Measurements from ENCODE around the gene PKNOX2.

The PKNOX2 gene

DNA sequence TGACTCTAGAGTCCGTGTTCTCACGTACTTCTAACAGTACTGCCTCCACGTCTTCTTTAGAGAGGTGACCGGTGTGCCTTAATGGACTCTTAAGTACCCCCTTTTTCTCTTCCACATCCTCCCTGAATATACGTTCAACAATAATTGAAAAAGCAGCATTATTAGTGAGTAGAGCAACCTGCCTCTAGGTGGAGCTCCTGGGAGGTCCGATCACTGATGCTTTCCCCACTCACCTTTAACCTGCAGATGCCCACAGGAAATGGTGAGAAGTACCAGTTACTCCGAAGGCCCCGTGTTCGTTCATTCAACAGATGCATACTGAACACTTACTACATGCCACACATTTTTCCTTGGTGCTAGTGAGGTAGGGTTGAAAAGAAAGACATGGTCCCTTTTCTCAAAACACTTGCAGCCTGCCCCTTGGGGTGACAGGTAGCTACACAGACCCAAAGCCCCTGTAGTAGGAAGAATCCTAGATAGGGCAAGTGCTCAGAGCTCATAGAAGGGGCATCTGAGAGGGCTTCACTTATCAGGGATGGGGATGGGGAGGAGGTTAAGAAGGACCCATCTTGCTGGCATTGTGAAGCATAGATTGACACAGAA lies 258.8 kb downstream of the PKNOX2 start:
- in situ Hi-C loops (cut with HindIII; ENCODE audit: low sequenced_read_pairs) = loop anchor here (5.0 to 25.0 kb wide), 2 partner anchors 66 to 461 kb away; partner anchors contain the start of gene CCDC15

DNA sequence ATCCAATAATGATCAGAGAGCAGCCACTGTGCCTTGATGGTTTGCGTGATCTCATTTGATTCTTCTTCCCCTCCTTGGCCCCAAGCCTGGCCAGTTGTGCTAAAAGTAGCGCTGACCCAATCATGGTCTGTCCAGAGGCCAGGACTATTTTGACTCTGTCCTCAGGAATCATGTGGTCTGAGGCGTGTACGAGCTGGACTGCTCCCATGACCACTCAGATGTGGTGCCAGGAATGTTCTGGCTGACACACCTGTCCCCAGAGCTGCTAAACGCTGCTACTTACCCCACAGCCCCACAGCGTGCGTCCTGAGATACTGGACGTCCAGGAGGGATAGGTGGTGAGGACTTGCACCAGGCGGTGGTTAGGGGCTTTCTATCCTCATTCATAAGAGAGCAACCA lies 261.1 kb downstream of the PKNOX2 start:
- in situ Hi-C loops (cut with HindIII; ENCODE audit: low sequenced_read_pairs) = no loop called here

DNA sequence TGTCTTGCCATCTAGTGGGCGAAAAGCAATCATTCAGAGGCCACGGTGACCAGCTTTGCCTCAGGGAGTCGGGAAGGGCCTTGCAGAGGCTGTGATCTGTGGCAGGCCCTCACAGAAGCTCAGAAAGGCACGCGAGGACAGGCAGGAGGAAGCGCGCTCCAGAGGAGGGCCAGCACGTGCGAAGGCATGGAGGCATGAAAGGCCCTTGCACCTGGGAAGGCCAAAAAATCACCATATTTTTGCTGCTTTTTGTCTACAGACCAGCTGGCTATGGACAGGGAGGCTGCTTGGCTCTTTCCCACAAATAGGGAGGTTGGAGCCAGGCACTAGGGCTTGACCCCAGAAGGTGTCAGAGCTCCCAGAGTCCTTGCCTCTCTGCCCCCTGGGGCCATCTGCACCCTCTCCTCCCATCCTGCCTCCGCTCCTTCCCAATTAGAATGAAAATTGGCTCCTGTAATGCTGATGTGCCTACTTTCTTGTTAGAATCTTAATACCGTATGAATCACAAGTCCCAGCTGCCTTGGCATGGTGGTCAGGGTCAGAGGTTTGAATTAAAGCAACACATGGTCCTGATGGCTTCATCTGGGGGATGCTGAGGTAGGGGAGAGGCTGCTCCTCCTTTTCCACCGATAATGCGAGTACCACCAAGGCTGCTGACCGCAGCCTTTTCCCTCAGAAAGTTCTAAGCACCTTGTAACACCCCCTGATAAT lies 262.4 kb downstream of the PKNOX2 start:
- in situ Hi-C loops (cut with HindIII; ENCODE audit: low sequenced_read_pairs) = no loop called here

DNA sequence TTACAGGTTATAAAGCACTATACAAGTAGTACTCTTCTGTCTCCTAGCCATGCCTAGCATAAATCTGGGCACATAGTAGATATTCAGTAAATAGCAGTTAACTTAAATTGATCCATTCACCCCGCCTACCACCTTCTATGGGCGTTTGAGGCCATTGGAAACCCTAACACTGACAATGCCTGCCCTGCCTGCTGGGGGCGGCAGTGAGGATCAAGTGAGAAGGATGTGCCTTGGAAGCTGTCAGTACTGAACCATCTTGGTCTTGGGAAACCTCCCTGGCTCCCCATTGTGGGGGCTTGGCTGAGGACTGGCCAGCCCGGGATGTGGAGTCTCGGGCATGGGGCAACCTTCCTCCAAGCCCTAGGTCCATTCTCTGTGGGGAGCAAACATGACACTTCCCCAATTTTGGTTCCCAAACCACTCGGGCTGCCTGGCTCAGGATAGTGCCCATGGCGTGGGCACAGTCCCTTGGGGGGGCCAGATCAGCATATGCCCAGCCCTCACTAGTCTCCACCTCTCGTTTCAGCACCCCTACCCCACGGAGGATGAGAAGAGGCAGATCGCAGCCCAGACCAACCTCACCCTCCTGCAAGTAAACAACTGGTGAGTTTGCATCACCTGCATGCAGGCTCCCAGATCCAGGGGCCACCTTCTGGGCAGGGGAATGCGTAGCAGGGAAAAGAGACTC lies 264.1 kb downstream of the PKNOX2 start:
- in situ Hi-C loops (cut with HindIII; ENCODE audit: low sequenced_read_pairs) = no loop called here

DNA sequence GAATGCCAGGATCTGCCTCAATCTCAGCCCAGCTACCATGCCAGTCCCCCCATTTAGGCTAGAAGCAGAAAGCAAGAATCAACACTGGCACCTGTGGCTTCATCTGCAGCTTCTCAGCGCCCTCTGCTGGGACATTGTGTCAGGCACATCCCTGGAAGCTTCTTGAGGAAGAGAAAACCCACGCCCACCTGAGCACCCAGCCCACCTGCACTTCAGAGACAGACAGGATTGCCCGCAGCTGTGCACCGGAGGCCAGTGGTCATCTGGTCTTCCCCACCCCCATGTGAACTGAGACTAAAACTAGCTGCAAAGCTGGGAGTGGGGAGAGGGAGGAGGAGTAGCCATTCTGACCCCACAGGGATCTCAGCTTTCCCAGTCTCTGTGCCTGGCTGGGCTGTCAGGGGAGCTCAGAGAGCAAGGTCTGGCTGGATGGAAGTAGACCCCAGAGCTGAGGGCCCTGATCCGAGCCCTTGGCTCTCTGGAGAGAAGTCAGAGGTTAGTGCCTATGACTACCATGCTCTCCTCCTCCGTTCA lies 264.7 kb downstream of the PKNOX2 start:
- in situ Hi-C loops (cut with HindIII; ENCODE audit: low sequenced_read_pairs) = no loop called here

DNA sequence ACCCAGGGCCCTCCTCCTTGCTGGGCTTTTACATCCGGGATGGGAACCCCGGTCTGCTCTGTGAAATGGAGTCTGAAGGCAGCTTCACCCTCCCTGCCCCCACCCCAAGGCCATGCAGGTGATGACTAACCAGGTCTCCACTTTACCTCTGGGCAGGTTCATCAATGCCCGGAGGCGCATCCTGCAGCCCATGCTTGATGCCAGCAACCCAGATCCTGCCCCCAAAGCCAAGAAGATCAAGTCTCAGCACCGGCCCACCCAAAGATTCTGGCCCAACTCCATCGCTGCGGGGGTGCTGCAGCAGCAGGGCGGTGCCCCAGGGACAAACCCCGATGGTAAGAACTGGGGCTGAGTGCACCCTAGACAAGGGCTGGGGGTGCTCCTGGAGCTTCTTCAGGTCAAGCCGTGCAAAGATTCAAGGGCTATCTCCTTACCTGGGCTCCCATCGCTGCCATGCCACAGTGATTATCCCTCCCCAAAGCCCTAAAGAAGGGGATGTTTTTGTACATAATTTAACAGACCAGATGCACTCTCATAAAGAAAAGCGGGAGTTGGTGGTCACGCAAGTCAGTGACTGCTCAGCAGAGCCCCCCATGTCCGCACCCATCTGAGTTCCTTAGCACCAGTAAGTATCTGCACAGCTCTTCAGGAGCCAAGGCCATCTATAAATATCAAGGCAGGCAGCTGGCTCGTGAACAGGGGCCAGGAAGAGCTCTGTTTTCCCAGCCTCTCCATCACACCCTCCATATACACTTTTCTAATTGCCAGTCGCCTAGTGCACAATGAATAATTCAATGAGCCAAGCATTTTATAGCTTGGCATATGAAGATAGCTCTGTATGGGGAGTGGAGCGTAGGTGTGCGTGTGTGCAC lies 265.5 kb downstream of the PKNOX2 start:
- in situ Hi-C loops (cut with HindIII; ENCODE audit: low sequenced_read_pairs) = no loop called here

DNA sequence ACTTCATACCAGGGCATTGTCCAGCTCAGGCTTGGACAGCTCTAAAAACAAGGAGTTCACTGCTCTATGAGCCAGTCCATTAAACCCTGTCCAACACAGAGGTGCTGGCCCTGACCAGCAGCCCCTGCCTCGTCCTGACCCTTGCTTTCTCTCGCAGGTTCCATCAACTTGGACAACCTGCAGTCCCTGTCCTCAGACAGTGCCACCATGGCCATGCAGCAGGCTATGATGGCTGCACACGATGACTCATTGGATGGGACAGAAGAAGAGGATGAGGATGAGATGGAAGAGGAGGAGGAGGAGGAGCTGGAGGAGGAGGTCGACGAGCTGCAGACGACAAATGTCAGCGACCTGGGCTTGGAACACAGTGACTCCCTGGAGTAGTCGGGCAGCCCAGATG lies 266.5 kb downstream of the PKNOX2 start:
- in situ Hi-C loops (cut with HindIII; ENCODE audit: low sequenced_read_pairs) = no loop called here

DNA sequence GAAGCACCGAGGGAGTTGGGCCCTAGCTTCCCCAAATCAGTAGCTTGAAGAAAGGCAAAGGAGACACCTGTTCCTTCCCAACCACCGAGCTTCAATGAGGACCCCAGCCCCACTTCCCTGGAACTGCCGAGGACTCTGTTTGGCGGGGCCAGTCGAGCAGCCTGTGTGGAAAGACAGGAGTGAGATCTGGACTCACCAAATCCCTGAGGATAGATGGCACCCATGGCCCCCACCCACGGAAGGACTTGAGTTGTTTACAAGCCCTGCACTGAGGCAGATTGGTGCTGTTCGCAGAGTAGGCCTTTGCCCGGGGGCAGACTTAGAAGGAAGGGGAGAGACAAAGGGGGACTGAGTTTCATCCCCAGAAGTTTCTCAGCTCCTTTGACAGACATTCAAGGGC lies 266.9 kb downstream of the PKNOX2 start:
- in situ Hi-C loops (cut with HindIII; ENCODE audit: low sequenced_read_pairs) = no loop called here

DNA sequence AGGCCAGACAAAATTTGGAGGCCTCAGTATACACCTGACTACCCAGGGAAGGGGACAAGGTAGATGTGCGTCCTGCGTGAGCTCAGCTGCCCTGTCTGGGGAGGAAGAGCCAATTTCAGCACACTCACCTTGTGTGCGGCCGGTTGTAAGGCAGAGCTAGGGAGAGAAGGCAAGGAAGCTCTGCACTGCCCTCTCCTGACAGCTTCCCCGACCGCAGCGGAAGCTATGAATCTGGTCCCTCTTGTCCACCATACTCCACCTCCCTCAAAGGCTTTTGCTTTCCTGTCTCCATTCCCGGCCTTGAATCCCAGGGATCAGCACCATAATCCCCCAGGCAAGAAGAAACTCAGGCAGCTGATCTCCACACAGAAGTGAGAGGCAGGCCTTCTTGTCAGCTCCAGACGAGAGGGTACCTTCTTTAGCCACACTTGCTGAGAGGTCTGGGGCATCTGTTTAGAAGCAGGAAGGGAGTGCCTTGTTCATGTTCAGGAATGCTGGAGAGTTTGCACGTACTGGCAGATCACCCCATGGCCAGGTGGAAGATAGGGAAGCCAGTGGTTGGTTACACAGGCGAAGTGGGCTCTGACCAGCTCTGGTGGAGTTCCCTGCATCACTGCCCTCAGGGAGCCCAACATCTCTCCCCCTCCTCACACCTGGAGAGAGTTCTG lies 269.0 kb downstream of the PKNOX2 start:
- in situ Hi-C loops (cut with HindIII; ENCODE audit: low sequenced_read_pairs) = no loop called here

DNA sequence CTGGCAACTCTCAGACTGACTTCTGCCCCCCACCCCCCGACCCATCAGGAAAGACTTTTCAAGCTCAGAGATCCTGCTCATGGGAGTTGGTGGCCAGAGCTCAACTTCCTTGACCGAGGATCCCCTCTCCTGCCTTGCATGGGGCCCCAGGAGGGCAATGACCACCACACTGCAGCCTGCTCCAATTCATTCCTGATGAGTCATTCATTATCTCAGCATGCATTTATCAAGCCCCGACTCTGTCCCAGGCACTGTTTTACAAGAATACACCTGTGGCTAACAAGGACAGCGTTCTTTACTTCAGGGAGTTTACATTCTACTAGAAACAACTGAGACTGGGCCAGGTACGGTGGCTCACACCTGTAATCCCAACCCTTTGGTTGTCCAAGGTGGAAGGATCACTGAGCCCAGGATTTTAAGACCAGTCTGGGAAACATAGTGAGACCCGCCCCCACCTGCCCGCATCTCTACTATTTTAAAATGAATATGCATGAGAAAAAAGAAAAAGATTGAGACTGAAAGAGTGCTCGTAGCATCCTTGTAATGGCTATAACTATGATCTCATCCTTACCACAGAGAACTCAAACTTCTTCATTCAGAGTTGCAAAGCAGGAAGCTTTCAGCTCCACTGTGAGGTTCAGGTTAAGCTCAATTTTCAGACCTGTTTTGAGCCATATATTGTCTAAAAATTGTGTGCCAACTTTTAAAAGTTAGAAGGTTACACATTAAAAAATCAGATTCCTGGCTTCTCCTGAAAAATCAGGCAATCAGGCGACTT lies 271.1 kb downstream of the PKNOX2 start:
- in situ Hi-C loops (cut with HindIII; ENCODE audit: low sequenced_read_pairs) = loop anchor here (5.0 kb wide), 2 partner anchors 43 to 52 kb away; no protein-coding TSS in a partner anchor

DNA sequence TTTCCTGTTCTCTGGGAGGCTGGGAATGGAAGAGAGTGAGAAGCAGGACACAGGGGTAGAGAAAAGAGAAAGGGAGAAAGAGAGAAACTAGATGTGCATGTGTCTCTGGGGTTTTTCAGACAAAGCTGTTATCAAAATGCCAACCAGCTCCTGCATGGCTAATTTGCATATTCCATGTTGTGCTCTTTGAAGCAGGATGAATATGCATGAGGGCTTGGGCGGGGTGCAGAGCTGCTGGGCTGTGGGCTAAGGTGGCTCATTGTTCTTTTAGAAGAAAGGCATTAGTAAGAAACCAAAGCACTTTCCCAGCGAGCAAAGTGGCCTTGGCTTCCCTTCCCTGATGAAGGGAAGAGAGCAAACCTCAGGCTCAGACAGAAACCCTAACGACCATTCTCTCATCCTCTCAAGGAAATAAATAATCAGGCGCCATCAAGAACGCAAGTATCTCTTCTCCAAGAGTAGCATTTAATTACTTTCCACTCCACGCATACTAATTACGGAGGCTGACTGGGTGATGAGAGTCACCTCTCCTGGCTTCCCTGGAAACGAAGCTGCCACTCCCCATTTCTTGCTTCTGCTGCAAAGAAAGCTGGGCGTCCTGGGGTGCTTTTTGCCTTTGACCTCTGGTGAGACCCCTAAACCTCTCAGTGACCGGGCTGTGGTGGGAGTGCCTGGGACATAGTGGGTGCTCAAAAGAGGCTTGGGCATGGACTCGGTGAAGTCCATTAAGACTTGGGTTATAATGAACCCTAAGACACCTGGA lies 277.3 kb downstream of the PKNOX2 start:
- in situ Hi-C loops (cut with HindIII; ENCODE audit: low sequenced_read_pairs) = no loop called here

DNA sequence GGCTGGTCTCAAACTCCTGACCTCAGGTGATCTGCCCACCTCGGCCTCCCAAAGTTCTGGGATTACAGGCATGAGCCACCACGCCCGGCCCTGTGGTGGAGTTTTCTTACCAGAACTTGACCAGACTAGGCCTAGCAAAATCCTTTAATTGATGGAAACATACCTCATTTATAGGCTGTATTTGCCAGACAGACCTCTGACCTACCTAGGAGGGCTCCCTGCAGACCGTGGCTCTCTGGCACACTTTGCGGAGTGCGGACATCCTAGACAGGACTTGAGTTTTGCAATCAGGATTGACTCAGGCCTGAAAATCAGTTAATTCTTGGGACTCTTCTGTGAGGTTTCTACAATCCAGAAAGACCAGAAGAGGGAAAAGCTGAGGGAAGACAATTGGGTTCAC lies 278.4 kb downstream of the PKNOX2 start:
- in situ Hi-C loops (cut with HindIII; ENCODE audit: low sequenced_read_pairs) = no loop called here

DNA sequence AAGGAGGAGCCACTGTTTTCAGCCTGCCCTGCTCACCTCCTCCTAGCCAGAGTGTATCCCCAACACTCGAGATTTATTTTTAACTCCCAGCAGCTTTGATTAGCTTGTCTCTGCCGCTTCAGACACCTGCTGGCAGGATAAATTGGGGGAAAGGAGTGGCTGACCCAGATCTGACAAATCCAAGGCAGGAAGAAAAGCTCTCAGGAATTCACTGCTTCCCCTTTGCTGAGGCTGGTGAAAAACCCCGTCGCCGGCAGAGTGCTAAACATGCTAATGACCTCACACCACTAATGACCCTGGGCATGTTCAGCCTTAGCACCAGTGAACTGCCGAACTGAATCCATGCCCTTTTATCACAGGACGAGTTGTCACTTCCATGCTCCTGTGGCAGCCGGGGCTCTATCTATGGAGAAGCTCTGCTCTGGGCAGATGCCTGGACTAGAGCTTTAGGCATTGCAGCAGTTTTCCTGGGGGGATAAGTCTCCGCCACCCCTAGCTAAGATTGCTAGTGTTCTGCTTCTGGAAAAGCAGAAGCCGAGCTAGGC lies 279.3 kb downstream of the PKNOX2 start:
- in situ Hi-C loops (cut with HindIII; ENCODE audit: low sequenced_read_pairs) = no loop called here

DNA sequence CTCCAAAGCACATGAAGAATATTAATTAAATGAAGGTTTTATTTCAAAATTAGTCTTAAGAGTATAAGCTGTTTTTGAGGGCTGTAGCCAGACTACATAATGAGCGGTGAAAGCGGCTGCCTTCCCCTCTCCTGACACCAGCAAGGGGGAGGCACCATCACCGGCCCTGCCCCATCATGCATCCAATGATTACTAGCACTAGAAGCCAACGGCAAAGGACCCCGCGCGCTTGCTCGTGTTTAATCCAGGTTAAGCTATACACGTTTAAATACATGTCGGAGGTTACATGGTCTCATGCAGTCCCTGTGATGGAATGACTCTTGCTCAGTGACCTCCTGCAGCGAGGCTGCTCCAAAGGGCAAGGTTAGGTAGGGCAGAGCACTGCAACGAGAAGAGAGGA lies 281.2 kb downstream of the PKNOX2 start:
- in situ Hi-C loops (cut with HindIII; ENCODE audit: low sequenced_read_pairs) = no loop called here

DNA sequence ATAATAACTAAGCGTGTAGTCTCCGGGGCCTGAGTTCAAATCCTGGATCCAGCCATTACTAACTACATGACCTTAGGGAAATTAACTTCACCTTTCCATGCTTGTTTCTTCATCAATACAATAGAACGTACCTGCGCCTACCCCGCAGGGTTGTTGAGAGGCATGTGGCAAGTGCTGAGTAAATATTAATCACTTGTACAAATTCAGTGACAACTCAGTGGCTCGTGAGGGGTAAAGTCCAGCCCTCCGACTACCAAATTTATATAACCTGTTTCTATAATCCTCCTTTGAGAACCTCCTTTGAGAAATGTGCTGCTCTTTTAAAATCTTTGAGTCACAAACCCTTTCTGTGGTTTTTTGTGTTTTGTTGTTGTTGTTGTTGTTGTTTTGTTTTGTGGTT lies 281.7 kb downstream of the PKNOX2 start:
- in situ Hi-C loops (cut with HindIII; ENCODE audit: low sequenced_read_pairs) = no loop called here

DNA sequence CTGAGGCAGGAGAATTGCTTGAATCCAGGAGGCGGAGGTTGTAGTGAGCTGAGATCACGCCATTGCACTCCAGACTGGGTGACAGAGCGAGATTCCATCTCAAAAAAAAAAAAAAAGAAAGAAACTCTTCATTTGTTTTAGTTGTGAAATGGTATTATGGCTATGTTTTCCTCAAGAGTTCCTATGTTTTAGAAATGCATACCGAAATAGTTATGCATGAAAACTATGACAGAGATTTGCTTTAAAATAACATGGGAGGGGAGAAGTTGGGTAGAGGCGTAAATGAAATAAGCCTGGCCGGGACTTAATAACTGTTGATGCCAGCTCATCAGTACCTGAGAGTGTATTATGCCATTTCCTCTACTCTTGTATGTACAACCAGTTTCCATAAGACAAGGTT lies 283.2 kb downstream of the PKNOX2 start:
- in situ Hi-C loops (cut with HindIII; ENCODE audit: low sequenced_read_pairs) = no loop called here

DNA sequence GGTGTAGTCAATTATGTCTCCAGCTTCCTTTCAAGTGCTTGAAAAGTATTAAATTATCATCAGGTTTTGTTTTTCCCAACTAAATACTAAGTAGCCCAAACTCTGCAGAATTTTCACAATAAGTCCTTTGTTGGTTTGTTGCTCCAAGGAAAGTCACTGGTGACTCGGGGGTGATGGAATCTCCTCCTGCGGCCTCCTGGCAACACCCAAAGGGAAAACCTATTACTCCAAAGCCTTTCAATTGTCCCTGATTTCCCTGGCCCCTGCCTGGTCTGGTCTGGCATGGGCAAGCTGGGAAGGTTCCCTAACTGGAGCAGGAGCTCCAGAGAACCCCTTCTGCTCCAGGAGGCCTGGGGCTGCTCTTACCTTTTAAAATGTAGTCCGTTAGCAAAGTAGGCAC lies 283.6 kb downstream of the PKNOX2 start:
- in situ Hi-C loops (cut with HindIII; ENCODE audit: low sequenced_read_pairs) = no loop called here

DNA sequence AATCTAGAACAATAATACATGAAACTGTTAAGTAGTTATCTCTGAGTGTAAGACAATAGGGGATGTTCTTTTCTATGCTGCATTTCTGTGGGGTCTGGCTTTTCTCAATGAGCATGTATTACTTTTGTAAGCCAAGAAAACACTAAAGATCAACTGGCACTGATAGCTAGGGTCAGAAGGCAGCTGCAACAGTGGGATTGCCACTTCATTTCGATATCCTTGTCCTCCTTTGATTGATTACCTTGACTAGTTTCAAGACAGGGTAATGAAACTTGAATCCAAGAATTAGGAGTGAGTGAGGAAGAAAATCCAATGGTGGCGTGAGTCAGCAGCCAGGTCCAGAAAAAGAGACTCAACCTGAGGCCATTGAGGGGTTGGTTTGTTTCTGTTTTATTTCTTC lies 285.0 kb downstream of the PKNOX2 start:
- in situ Hi-C loops (cut with HindIII; ENCODE audit: low sequenced_read_pairs) = no loop called here
